ENCODE results near the gene IBA57. TPM values are rescaled to one million over a fixed set of nuclear protein-coding genes. Genes with fewer than 3 reads are reported as not detected.

Gene IBA57
- polyA plus RNA-seq, 1 of the 3 experiments (the other 2 are of a cell fraction): 1.8 TPM

GRCh38 chr1:228210076-228210651 is 44.6 kb downstream of the IBA57 start:
- Histone ChIP-seq H3K9me3 (no peaks in the 10 kb centered on the region), H3K79me2 (ENCODE audit: insufficient read depth) (no peaks in the 10 kb centered on the region), H3K4me3 (ENCODE audit: low read depth in 2 of 2, low read length in 1 of 2) (no peak overlapping the region), H3K9me2 (no peaks in the 10 kb centered on the region), H3K27ac (ENCODE audit: low read depth in 2 of 2, low read length in 1 of 2) (no peak overlapping the region), H3K4me1 (ENCODE audit: control insufficient read depth in 1 of 2, insufficient read depth in 2 of 2, low read depth in 1 of 2, low read length in 1 of 2) (peaks cover 0 to 25% of the 10 kb centered on the region in 2 experiments; a peak in 1 of 4 replicates), H3K36me3 (replicated peaks in 1 of 2; ENCODE audit: control insufficient read depth in 1 of 2, insufficient read depth in 2 of 2, low read length in 1 of 2) (no peaks in the 10 kb centered on the region), H3K9ac (no peak overlapping the region), H3F3A (replicated peaks; ENCODE audit: insufficient read depth) (no peaks in the 10 kb centered on the region), H4K20me1 (ENCODE audit: insufficient read depth) (no peaks in the 10 kb centered on the region), H3K27me3 (ENCODE audit: insufficient read depth) (no peaks in the 10 kb centered on the region), H2AFZ (ENCODE audit: low read depth) (no peak overlapping the region), H3K4me2 (no peak overlapping the region)
- ChIA-PET CTCF (interaction anchor here (1.0 to 1.4 kb wide), 3 partner anchors 45 to 305 kb away, joined by 3 to 8 read pairs (median 5); no protein-coding TSS in a partner anchor), POLR2A (interaction anchor here (1.3 kb wide), 1 partner anchor 44 kb away, joined by 4 read pairs; the partner anchor contains the start of gene IBA57)
- WGBS (ENCODE audit: low lambda C conversion rate): 80% methylated on average over 4 of the region's 11 CpGs
- DNase-seq: no peak
- TF ChIP-seq PBX3 (IDR thresholded peaks at IDR 0.05) (no peak), TAF1 (IDR thresholded peaks at IDR 0.05; ENCODE audit: borderline replicate concordance, low read depth, low read length) (no peak), FOXJ3 (CRISPR knock-in tag; IDR thresholded peaks at IDR 0.05) (no peak), EP300 (IDR thresholded peaks at IDR 0.05; ENCODE audit: borderline replicate concordance in 1 of 2, low read depth in 1 of 2, low read length in 1 of 2) (no peak), ZBTB33 (IDR thresholded peaks at IDR 0.05; ENCODE audit: borderline replicate concordance, low read depth) (no peak), GABPA (IDR thresholded peaks at IDR 0.05; ENCODE audit: low read depth) (no peak), NRF1 (IDR thresholded peaks at IDR 0.05; ENCODE audit: low read depth, low read length) (no peak), TEAD4 (IDR thresholded peaks at IDR 0.05; ENCODE audit: borderline replicate concordance, insufficient read depth) (no peak), SIN3A (IDR thresholded peaks at IDR 0.05; ENCODE audit: borderline replicate concordance, low read depth, low read length) (no peak), RCOR1 (IDR thresholded peaks at IDR 0.05; ENCODE audit: low read length) (no peak), SMC3 (IDR thresholded peaks at IDR 0.05; ENCODE audit: low read depth, low read length) (no peak), REST (IDR thresholded peaks at IDR 0.05; ENCODE audit: low read depth, low read length) (no peak), FOXM1 (IDR thresholded peaks at IDR 0.05; ENCODE audit: low read depth) (no peak), FOSL2 (IDR thresholded peaks at IDR 0.05; ENCODE audit: borderline replicate concordance, low read depth) (no peak), RXRA (IDR thresholded peaks at IDR 0.05; ENCODE audit: borderline replicate concordance, low read depth) (no peak), ELF1 (IDR thresholded peaks at IDR 0.05) (no peak), JUND (IDR thresholded peaks at IDR 0.05) (no peak), CTCF (IDR thresholded peaks at IDR 0.05) (no peak), RAD21 (IDR thresholded peaks at IDR 0.05; ENCODE audit: low read length) (no peak)
